T-helper 1 cell treated with Interleukin-12 subunit alpha and Interleukin-12 subunit beta and Interleukin-4 antibody, amounts not matched to agents 30 μg/mL and 1 μg/mL, for 36 hours (primary cell): ENCODE results near the gene PRDM2.

ENCODE experiments used
- H3K27ac Mint-ChIP-seq: one replicate; pipeline ENCODE4 v1.8.0; 2021; ENCODE audit warnings: mild to moderate bottlenecking, mixed read lengths
- H3K27me3 Mint-ChIP-seq: one replicate; pipeline ENCODE4 v1.8.0; 2021; ENCODE audit warnings: low read depth, mixed read lengths
- H3K36me3 Mint-ChIP-seq: one replicate; pipeline ENCODE4 v1.8.0; 2021; ENCODE audit warnings: low read depth, mixed read lengths
- H3K4me1 Mint-ChIP-seq: one replicate; pipeline ENCODE4 v1.8.0; 2021; ENCODE audit warnings: low read depth, mixed read lengths
- H3K4me3 Mint-ChIP-seq: one replicate; pipeline ENCODE4 v1.8.0; 2021; ENCODE audit warnings: mild to moderate bottlenecking, moderate library complexity, mixed read lengths
- H3K9me3 Mint-ChIP-seq: one replicate; pipeline ENCODE4 v1.8.0; 2021; ENCODE audit warnings: mixed read lengths

The PRDM2 gene

GRCh38 chr1:13794231-13795187 is 94.5 kb downstream of the PRDM2 start:
- Mint-ChIP-seq H3K36me3 (peaks cover 18% of the 10 kb centered on the region), H3K27ac (no peak overlapping the region)

DNA sequence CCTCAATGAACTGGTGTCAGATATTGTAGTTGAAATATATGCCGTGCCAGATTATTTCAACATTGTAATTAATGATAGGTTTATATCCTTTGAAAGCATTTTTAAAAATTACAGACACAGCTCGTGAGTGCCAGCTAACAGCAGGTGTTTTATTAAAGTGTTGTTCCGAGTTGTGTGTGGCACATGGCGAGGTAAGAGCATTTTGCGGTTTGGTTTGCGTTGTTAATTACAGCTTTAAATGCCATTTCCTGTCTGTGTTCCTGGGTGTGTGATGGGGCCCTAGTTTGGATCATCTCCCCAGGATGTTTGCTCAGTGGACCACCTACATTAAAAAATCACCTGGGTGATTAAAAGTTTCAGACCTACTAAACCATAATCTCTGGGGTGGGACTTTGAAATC is 97.4 kb downstream of the PRDM2 start:
- H3K4me3 Mint-ChIP-seq = no peak overlapping the region
- H3K9me3 Mint-ChIP-seq = no peaks in the 10 kb centered on the region
- H3K36me3 Mint-ChIP-seq = peaks cover 17% of the 10 kb centered on the region
- H3K4me1 Mint-ChIP-seq = peaks cover 4% of the 10 kb centered on the region
- no peak overlapping the region for H3K27ac Mint-ChIP-seq
- no peaks in the 10 kb centered on the region for H3K27me3 Mint-ChIP-seq

More at GRCh38 chr1:13794231-13795187, 94.5 kb downstream of the PRDM2 start:
- Mint-ChIP-seq H3K4me1 (peaks cover 13% of the 10 kb centered on the region), H3K27me3 (no peaks in the 10 kb centered on the region), H3K9me3 (no peaks in the 10 kb centered on the region), H3K4me3 (no peak overlapping the region)

DNA sequence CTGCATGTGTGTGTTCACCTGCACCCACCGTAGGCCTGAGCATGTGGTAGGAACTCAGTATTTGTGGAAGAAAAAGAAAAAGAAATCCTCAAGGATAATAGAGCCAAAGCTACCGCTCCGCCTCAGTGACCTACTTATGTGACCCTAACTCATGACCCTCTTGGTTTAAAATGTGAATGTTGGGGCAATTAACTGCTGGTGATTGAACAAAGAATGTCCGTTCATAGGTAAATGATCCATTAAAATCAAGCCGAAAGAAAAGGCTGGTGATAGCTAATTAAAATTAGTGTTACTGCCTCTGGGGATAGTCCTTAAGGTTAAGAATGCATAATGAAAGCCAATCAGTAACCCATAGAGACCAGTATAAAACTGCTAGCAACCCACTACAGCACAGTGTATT is 98.1 kb downstream of the PRDM2 start:
- H3K27ac Mint-ChIP-seq = no peak overlapping the region

GRCh38 chr1:13799502-13800283 is 99.7 kb downstream of the PRDM2 start:
- Mint-ChIP-seq H3K4me3 (no peak overlapping the region), H3K36me3 (peaks cover 5% of the 10 kb centered on the region)

More for the DNA sequence above, 98.1 kb downstream of the PRDM2 start:
- Mint-ChIP-seq H3K4me3 (no peak overlapping the region), H3K36me3 (peaks cover 14% of the 10 kb centered on the region), H3K4me1 (peaks cover 4% of the 10 kb centered on the region), H3K27me3 (no peaks in the 10 kb centered on the region), H3K9me3 (no peaks in the 10 kb centered on the region)

GRCh38 chr1:13801232-13801631 is 101.2 kb downstream of the PRDM2 start:
- no peaks in the 10 kb centered on the region for H3K9me3 Mint-ChIP-seq
- H3K4me1 Mint-ChIP-seq = no peaks in the 10 kb centered on the region
- no peaks in the 10 kb centered on the region for H3K36me3 Mint-ChIP-seq
- H3K27me3 Mint-ChIP-seq = no peaks in the 10 kb centered on the region
- H3K4me3 Mint-ChIP-seq = no peak overlapping the region
- no peak overlapping the region for H3K27ac Mint-ChIP-seq

More at GRCh38 chr1:13799502-13800283, 99.7 kb downstream of the PRDM2 start:
- no peak overlapping the region for H3K27ac Mint-ChIP-seq
- H3K9me3 Mint-ChIP-seq = no peaks in the 10 kb centered on the region
- no peaks in the 10 kb centered on the region for H3K27me3 Mint-ChIP-seq
- H3K4me1 Mint-ChIP-seq = peaks cover under 1% of the 10 kb centered on the region

DNA sequence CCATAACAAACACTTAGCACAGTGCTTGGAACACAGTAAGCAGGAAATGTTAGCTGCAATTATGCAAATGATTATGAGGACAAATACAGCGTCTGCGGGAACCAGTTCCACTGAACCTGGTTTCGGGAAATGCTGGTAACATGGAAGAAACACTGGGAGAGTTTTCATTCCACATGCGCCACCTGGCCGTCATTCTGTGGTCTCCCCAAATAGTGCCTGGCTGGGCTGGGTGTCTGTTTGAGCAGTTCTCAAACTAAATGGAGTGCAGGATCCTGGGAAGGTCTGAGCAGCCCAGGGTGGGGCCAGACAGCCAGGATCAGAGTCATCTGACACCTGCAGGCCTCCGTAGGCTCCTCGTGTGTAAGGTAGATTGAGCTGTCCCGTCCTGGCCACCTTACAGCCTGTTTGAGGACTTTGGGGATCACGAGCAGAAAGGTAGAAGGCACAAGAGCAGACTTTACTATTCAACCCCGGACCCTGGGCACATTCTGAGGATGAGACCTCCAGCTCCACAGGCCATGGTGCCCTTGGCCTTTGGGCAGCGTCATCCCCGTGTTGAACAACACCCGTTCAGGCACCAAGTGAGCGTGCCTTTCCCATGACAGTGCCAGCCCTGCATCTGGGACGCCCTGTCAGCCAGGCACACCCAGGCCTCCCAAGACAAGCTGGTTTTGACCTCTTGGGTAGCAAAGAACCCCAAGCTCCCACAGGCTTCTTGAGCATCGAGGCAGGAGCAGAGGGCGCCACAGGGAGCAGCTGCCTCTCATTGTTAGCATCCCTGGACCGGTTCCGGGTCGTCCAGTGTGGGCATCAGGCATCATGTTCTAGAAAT is 101.9 kb downstream of the PRDM2 start:
- Mint-ChIP-seq H3K4me1 (peaks cover 5% of the 10 kb centered on the region), H3K4me3 (no peak overlapping the region), H3K36me3 (no peaks in the 10 kb centered on the region), H3K27me3 (no peaks in the 10 kb centered on the region), H3K27ac (no peak overlapping the region), H3K9me3 (no peaks in the 10 kb centered on the region)

DNA sequence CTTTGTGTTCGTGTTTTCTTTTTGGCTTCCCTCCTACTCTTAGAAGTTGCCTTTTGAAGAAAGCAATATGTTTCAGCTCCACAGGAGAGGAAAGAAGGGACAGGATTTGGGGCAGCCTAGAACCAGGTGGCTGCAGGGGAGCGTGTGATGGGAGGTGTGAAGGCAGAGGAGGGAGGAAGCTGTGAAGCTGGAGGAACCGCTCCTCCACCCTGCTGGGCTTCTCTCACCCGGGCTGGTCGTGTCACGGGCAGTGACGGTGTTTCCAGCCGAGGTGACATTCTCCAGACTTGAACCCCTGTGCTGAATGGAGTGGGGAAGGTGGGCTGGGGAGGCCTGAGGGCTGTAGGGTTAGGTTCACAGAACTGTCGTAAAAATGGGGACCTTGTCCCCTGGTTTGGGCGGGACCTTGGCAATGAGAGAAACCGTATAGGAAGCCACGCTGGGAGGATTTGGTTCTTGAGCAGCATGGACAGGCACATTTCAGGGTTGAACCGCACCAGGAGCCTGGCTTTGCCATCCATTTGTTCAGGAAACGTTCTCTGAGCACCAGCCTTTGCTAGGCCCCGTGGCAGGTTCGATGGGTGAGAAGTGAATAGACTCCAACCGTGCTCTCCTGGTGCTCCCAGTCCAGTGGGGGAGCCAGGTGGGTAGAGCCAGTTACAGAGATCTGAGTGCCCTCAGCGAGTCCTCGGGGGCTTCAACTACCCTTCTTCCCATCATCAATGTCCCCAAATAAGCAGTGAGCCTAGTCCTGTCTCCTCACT is 103.0 kb downstream of the PRDM2 start:
- no peaks in the 10 kb centered on the region for H3K36me3 Mint-ChIP-seq
- H3K4me1 Mint-ChIP-seq = peaks cover 6% of the 10 kb centered on the region
- no peak overlapping the region for H3K4me3 Mint-ChIP-seq
- H3K27me3 Mint-ChIP-seq = no peaks in the 10 kb centered on the region
- no peaks in the 10 kb centered on the region for H3K9me3 Mint-ChIP-seq
- no peak overlapping the region for H3K27ac Mint-ChIP-seq

DNA sequence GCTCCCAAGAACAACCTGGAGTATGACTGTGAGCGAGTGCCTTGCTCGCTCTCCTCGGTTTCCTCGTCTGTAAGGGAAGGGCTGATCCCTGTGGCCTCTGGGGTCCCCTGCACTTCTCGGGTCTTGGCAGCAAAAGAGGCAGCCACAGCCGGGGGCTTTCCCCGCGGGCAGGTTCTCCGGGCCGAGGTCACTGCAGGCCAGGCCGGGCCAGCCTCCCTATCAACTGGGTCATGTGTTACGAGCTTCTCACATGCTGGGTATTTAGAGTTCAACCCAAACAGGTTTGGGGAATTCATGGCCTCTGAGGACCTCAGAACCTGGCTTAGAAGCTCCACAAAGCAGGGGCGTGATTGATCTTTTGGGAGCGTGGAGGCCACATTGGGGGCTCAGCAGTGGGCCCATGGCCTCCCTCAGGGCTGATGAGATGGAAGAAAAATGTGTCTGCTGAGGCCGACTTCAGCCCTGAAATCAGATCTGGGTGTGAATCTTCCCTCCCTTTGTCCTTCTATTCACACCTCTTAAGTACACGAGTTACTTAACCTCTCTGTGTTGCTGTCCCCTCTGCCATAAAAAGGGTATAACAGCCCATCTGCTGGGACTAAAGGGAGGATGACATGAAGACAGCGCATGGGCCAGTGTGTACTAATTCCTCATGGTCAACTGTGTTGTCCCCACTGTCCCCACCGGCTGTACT is 103.7 kb downstream of the PRDM2 start:
- Mint-ChIP-seq H3K27ac (no peak overlapping the region), H3K36me3 (no peaks in the 10 kb centered on the region), H3K4me1 (peaks cover 8% of the 10 kb centered on the region), H3K4me3 (no peak overlapping the region), H3K9me3 (no peaks in the 10 kb centered on the region), H3K27me3 (no peaks in the 10 kb centered on the region)

DNA sequence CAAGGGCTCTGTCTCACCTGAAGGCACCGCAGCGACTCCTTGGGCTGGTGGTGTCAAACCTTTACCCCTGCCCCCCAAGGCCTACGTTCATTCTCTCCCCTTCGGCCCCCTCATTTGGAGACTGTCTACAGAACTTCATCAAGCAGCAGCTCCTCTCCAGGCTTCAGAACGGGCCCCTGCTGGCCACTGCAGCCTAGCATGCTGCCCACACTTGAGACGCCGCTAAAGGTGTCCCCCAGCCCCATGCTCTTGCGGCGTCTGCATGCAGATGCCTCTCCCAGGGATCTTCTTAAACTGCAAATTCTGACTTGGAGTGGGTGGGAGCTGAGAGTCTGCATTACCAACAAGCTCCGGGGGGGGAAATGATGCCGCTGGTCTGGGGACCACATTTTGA is 104.2 kb downstream of the PRDM2 start:
- Mint-ChIP-seq H3K4me3 (no peak overlapping the region), H3K4me1 (peaks cover 8% of the 10 kb centered on the region), H3K27ac (no peak overlapping the region), H3K36me3 (no peaks in the 10 kb centered on the region), H3K27me3 (no peaks in the 10 kb centered on the region), H3K9me3 (no peaks in the 10 kb centered on the region)

DNA sequence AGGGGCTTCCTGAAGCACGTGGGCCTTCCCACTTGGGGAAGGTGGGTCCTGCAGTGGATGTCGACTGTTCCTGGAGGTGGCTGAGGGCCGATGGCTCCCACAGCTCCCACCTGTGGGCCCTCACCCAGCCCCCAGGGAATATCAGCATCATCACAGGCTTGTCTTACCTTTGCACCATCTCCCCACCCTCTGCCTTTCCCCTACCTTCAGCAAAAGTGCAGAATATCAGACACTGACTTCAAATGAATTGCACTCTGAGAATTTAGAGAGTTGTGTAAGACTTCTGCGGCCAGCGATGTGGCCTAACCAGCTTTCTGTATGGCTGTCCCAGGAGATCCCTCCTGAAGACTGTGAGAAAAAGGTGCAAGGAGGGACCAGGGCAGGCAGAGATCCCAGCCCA is 105.4 kb downstream of the PRDM2 start:
- Mint-ChIP-seq H3K27ac (no peak overlapping the region), H3K9me3 (no peaks in the 10 kb centered on the region), H3K4me1 (peaks cover 8% of the 10 kb centered on the region), H3K36me3 (no peaks in the 10 kb centered on the region), H3K4me3 (no peak overlapping the region), H3K27me3 (no peaks in the 10 kb centered on the region)

- Mint-ChIP-seq H3K27me3 (no peaks in the 10 kb centered on the region), H3K4me1 (peaks cover 8% of the 10 kb centered on the region), H3K36me3 (no peaks in the 10 kb centered on the region), H3K9me3 (no peaks in the 10 kb centered on the region), H3K4me3 (no peak overlapping the region), H3K27ac (peak overlapping the region; percentile 23)
Measured at GRCh38 chr1:13806108-13806507, 106.1 kb downstream of the PRDM2 start.

GRCh38 chr1:13807209-13807608 is 107.2 kb downstream of the PRDM2 start:
- H3K27me3 Mint-ChIP-seq = no peaks in the 10 kb centered on the region
- H3K4me3 Mint-ChIP-seq = no peak overlapping the region
- H3K9me3 Mint-ChIP-seq = no peaks in the 10 kb centered on the region
- H3K36me3 Mint-ChIP-seq = no peaks in the 10 kb centered on the region
- peaks cover 8% of the 10 kb centered on the region for H3K4me1 Mint-ChIP-seq
- no peak overlapping the region for H3K27ac Mint-ChIP-seq

GRCh38 chr1:13808729-13809131 is 108.7 kb downstream of the PRDM2 start:
- Mint-ChIP-seq H3K4me3 (no peak overlapping the region), H3K27ac (no peak overlapping the region), H3K27me3 (no peaks in the 10 kb centered on the region), H3K9me3 (no peaks in the 10 kb centered on the region), H3K4me1 (peaks cover 8% of the 10 kb centered on the region), H3K36me3 (no peaks in the 10 kb centered on the region)
